ENCODE results near the gene ARHGEF33. TPM values are rescaled to one million over a fixed set of nuclear protein-coding genes. Genes with fewer than 3 reads are reported as not detected.
"Not testable (repeated sequence)": the region's sequence is repeated elsewhere in the genome, so short reads cannot be mapped to it uniquely, and the experiment has no call there.

Gene ARHGEF33
- total RNA-seq, 3 donors from 2014 or later (not counting 1 experiment from before 2014, with no cell fraction given) = 0.27 TPM; not detected in 2

DNA sequence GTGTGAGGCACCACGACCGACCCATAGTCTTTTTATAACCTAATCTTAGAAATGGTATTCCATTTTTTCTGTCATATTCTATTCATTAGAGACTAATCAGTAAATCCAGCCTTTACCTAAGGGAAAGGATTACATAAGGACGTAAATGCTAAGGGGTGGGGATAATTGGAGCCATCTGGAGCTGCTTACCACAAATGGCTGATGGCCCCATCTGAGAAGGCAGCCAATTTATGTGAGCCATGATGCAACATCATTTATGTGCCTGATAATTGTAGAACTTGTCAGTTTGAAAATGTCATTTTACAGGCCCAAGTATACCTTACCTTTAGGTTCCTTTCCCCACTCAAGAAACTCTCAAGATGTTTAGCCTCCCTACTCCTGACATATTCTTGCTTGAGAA, 44.0 kb downstream of the ARHGEF33 start:
- ATAC-seq = no peak
- Histone ChIP-seq H3K4me1 (ENCODE audit: control insufficient read depth, insufficient read depth, low read length) (no peaks in the 10 kb centered on the region), H3K4me3 (ENCODE audit: low read length) (no peak overlapping the region), H3K27ac (ENCODE audit: low read length) (no peak overlapping the region), H3K9me3 (ENCODE audit: control insufficient read depth, insufficient read depth, low read length) (no peaks in the 10 kb centered on the region), H3K36me3 (ENCODE audit: control insufficient read depth, insufficient read depth, low read length) (no peaks in the 10 kb centered on the region), H3K27me3 (ENCODE audit: control insufficient read depth, insufficient read depth, low read length) (no peaks in the 10 kb centered on the region)
- DNase-seq = no peak
- TF ChIP-seq, protein P1, sequence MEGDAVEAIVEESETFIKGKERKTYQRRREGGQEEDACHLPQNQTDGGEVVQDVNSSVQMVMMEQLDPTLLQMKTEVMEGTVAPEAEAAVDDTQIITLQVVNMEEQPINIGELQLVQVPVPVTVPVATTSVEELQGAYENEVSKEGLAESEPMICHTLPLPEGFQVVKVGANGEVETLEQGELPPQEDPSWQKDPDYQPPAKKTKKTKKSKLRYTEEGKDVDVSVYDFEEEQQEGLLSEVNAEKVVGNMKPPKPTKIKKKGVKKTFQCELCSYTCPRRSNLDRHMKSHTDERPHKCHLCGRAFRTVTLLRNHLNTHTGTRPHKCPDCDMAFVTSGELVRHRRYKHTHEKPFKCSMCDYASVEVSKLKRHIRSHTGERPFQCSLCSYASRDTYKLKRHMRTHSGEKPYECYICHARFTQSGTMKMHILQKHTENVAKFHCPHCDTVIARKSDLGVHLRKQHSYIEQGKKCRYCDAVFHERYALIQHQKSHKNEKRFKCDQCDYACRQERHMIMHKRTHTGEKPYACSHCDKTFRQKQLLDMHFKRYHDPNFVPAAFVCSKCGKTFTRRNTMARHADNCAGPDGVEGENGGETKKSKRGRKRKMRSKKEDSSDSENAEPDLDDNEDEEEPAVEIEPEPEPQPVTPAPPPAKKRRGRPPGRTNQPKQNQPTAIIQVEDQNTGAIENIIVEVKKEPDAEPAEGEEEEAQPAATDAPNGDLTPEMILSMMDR (IDR thresholded peaks at IDR 0.05) = no peak
- intact Hi-C loops (cut with micrococcal nuclease) = no loop called here
- WGBS (ENCODE audit: insufficient coverage) = 94% methylated on average over 3 of the region's 3 CpGs
- no peak overlapping the region for H3K4me3 Mint-ChIP-seq
- no peaks in the 10 kb centered on the region for H3K4me1 Mint-ChIP-seq
- H3K27ac Mint-ChIP-seq = no peak overlapping the region
- peaks cover 4 to 9% of the 10 kb centered on the region in 2 donors for H3K27me3 Mint-ChIP-seq (ENCODE audit: low read depth in 2 of 2)
- H3K9me3 Mint-ChIP-seq = no peaks in the 10 kb centered on the region
- no peaks in the 10 kb centered on the region for H3K36me3 Mint-ChIP-seq

DNA sequence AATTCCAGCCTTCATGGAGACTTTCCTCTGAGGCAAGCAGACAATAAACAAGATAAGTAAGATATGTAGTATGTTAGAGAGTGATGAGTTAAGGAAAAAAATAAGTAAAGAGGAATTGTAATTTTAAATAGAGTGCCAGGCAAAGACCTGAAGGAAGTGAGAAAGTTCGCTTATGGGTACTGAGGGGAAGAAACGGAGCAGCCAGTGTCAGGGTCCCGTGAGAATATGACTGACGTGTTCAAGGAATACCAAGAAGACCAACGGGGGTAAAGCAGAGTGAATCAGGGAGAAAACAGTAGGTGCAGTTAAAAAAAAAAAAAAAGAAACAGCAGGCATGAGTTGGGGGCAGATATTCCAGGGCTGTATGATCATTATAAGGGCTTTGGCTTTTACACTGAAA, 45.1 kb downstream of the ARHGEF33 start:
- H3K4me1 Mint-ChIP-seq = no peaks in the 10 kb centered on the region

GRCh38 chr2:38935568-38936172, 46.0 kb downstream of the ARHGEF33 start:
- Mint-ChIP-seq H3K27ac (no peak overlapping the region), H3K36me3 (no peaks in the 10 kb centered on the region), H3K4me1 (no peaks in the 10 kb centered on the region), H3K9me3 (no peaks in the 10 kb centered on the region), H3K27me3 (ENCODE audit: low read depth in 2 of 2) (peaks cover 4 to 9% of the 10 kb centered on the region in 2 donors), H3K4me3 (no peak overlapping the region)
- no peak overlapping the region for H3K4me3 ChIP-seq (ENCODE audit: low read length)
- intact Hi-C loops (cut with micrococcal nuclease) = no loop called here
- H3K9me3 ChIP-seq (ENCODE audit: control insufficient read depth, insufficient read depth, low read length) = no peaks in the 10 kb centered on the region
- TF ChIP-seq, protein P1 (IDR thresholded peaks at IDR 0.05) = no peak
- ATAC-seq = no peak
- no peak for DNase-seq
- H3K27me3 ChIP-seq (ENCODE audit: control insufficient read depth, insufficient read depth, low read length) = no peaks in the 10 kb centered on the region
- no peak overlapping the region for H3K27ac ChIP-seq (ENCODE audit: low read length)
- H3K4me1 ChIP-seq (ENCODE audit: control insufficient read depth, insufficient read depth, low read length) = no peaks in the 10 kb centered on the region
- 96% methylated on average over 3 of the region's 4 CpGs for WGBS (ENCODE audit: insufficient coverage)
- H3K36me3 ChIP-seq (ENCODE audit: control insufficient read depth, insufficient read depth, low read length) = no peaks in the 10 kb centered on the region

More for the DNA sequence above, 45.1 kb downstream of the ARHGEF33 start:
- Histone ChIP-seq H3K36me3 (ENCODE audit: control insufficient read depth, insufficient read depth, low read length) (no peaks in the 10 kb centered on the region), H3K9me3 (ENCODE audit: control insufficient read depth, insufficient read depth, low read length) (no peaks in the 10 kb centered on the region), H3K27ac (ENCODE audit: low read length) (no peak overlapping the region), H3K27me3 (ENCODE audit: control insufficient read depth, insufficient read depth, low read length) (no peaks in the 10 kb centered on the region), H3K4me1 (ENCODE audit: control insufficient read depth, insufficient read depth, low read length) (no peaks in the 10 kb centered on the region), H3K4me3 (ENCODE audit: low read length) (no peak overlapping the region)
- Mint-ChIP-seq H3K4me3 (no peak overlapping the region), H3K36me3 (no peaks in the 10 kb centered on the region), H3K27ac (no peak overlapping the region), H3K27me3 (ENCODE audit: low read depth in 2 of 2) (peaks cover 4 to 9% of the 10 kb centered on the region in 2 donors), H3K9me3 (no peaks in the 10 kb centered on the region)
- ATAC-seq (no peak), DNase-seq (no peak)
- 73% methylated on average over 5 of the region's 5 CpGs for WGBS (ENCODE audit: insufficient coverage)
- intact Hi-C loops (cut with micrococcal nuclease) = no loop called here
- TF ChIP-seq, protein P1 (IDR thresholded peaks at IDR 0.05) = no peak

DNA sequence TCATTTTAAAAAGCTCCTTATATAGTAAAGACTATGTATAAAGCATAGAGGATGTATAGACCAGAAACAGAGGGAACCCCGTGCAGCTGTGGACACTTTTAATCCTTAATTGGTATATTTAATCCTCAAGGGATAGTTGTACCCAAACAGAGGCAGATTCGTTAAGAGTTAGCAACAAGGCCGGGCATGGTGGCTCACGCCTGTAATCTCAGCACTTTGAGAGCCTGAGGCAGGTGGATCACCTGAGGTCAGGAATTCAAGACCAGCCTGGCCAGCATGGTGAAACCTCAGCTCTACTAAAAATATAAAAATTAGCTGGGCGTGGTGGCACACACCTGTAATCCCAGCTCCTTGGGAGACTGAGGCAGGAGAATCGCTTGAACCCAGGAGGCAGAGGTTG, 46.8 kb downstream of the ARHGEF33 start:
- H3K27ac ChIP-seq (ENCODE audit: low read length); H3K4me3 Mint-ChIP-seq; H3K4me3 ChIP-seq (ENCODE audit: low read length); intact Hi-C loops (cut with micrococcal nuclease); H3K27me3 ChIP-seq (ENCODE audit: control insufficient read depth, insufficient read depth, low read length); H3K27ac Mint-ChIP-seq; H3K9me3 ChIP-seq (ENCODE audit: control insufficient read depth, insufficient read depth, low read length); H3K27me3 Mint-ChIP-seq (ENCODE audit: low read depth in 2 of 2); H3K36me3 ChIP-seq (ENCODE audit: control insufficient read depth, insufficient read depth, low read length); H3K4me1 ChIP-seq (ENCODE audit: control insufficient read depth, insufficient read depth, low read length); H3K9me3 Mint-ChIP-seq; ATAC-seq; DNase-seq; H3K4me1 Mint-ChIP-seq; H3K36me3 Mint-ChIP-seq: not testable (repeated sequence)
- 89% methylated on average over 6 of the region's 6 CpGs for WGBS (ENCODE audit: insufficient coverage)

All from natural killer cell (primary cell).